Fibroblast of lung (primary cell): ENCODE data around the gene FCGR3B. TPM values are rescaled to one million over a fixed set of nuclear protein-coding genes. Genes with fewer than 3 reads are reported as not detected.
"Not testable (repeated sequence)": the region's sequence is repeated elsewhere in the genome, so short reads cannot be mapped to it uniquely, and the experiment has no call there.

Source experiments
- DNase-seq, 2 donors: peaks; one replicate each; pipeline versions ENCODE4 v3.0.0 to v3.0.0-alpha.2; 2010; ENCODE audit warnings: low read depth in 2 of 2
- H2AFZ ChIP-seq: 2 replicates; pipeline ENCODE4 v1.5.1; 2012; ENCODE audit warnings: low read length, control low read depth, inconsistent platforms
- H3K27ac ChIP-seq: 2 replicates; pipeline ENCODE4 v1.5.1; 2011; ENCODE audit warnings: low read length, control low read depth; ENCODE audit not compliant: insufficient read depth
- H3K27me3 ChIP-seq: 2 replicates; pipeline ENCODE4 v1.5.1; 2011; ENCODE audit warnings: mild to moderate bottlenecking, low read length; ENCODE audit not compliant: control insufficient read depth, insufficient read depth
- H3K36me3 ChIP-seq: 2 replicates; pipeline ENCODE4 v1.5.1; 2011; ENCODE audit warnings: low read length; ENCODE audit not compliant: control insufficient read depth, insufficient read depth
- H3K4me1 ChIP-seq: 2 replicates; pipeline ENCODE4 v1.5.1; 2011; ENCODE audit warnings: low read length; ENCODE audit not compliant: control insufficient read depth, insufficient read depth; ENCODE audit errors: extremely low read depth
- H3K4me2 ChIP-seq: 2 replicates; pipeline ENCODE4 v1.5.1; 2011; ENCODE audit warnings: low read length, control low read depth; ENCODE audit not compliant: insufficient read depth; ENCODE audit errors: extremely low read depth
- H3K4me3 ChIP-seq, 4 experiments: fragments of 200-600 bp in 1 of 4; sonication (generic) in 1 of 4; replicated peaks in 1 of 4; 2 replicates each; pipeline ENCODE4 v1.5.1; 2011 to 2016; ENCODE audit warnings: low read length in 4 of 4, low read depth in 3 of 4, mild to moderate bottlenecking in 3 of 4, control low read depth in 2 of 4, inconsistent platforms in 1 of 4, mixed read lengths in 1 of 4; ENCODE audit not compliant: insufficient read depth in 1 of 4; ENCODE audit errors: control extremely low read depth in 1 of 4
- H3K79me2 ChIP-seq: 2 replicates; pipeline ENCODE4 v1.5.1; 2012; ENCODE audit warnings: mild to moderate bottlenecking, low read length, inconsistent platforms; ENCODE audit not compliant: control insufficient read depth, insufficient read depth
- H3K9ac ChIP-seq: 2 replicates; pipeline ENCODE4 v1.5.1; 2011; ENCODE audit warnings: mild to moderate bottlenecking, low read length, control low read depth; ENCODE audit not compliant: insufficient read depth
- H3K9me3 ChIP-seq: 2 replicates; pipeline ENCODE4 v1.5.1; 2012; ENCODE audit warnings: low read depth, low read length; ENCODE audit not compliant: control insufficient read depth, insufficient read depth
- H4K20me1 ChIP-seq: 2 replicates; pipeline ENCODE4 v1.5.1; 2011; ENCODE audit warnings: low read length; ENCODE audit not compliant: control insufficient read depth, insufficient read depth; ENCODE audit errors: extremely low read depth
- polyA plus RNA-seq, 2 donors: library from polyadenylated mRNA; depleted of rRNA in 1 of 2; stranded (reverse) in 1 of 2; unstranded in 1 of 2; fragments of >200 nt; gene quantifications; 2 replicates each; pipeline ENCODE4 v1.2.1, GENCODE V29; 2011 to 2012; ENCODE audit warnings: missing spikeins in 1 of 2
- total RNA-seq: library from RNA; depleted of rRNA; stranded (reverse); fragments of >200 nt; gene quantifications from 2 replicates; pipeline ENCODE4 v1.2.1, GENCODE V29; 2014

FCGR3B gene
- total and polyA plus RNA-seq, 2 donors (not counting 1 experiment from before 2014, with no cell fraction given): not detected

DNA sequence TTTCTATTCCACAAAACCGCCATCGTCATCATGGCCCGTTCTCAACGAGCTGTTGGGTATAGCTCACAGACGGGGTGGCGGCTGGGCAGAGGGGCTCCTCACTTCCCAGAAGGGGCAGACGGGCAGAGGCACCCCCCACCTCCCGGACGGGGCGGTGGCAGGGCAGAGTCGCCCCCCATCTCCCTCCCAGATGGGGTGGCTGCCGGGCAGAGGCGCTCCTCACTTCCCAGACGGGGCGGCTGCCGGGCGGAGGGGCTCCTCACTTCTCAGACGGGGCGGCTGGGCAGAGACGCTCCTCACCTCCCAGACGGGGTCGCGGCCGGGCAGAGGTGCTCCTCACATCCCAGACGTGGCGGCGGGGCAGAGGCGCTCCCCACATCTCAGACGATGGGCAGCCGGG, 14.6 kb downstream of the FCGR3B start:
- DNase-seq, H2AFZ ChIP-seq, H3K9ac ChIP-seq, H3K27me3 ChIP-seq, H3K4me2 ChIP-seq, H3K36me3 ChIP-seq, H4K20me1 ChIP-seq, H3K9me3 ChIP-seq, H3K79me2 ChIP-seq, H3K4me1 ChIP-seq, H3K4me3 ChIP-seq, H3K27ac ChIP-seq: not testable (repeated sequence)

DNA sequence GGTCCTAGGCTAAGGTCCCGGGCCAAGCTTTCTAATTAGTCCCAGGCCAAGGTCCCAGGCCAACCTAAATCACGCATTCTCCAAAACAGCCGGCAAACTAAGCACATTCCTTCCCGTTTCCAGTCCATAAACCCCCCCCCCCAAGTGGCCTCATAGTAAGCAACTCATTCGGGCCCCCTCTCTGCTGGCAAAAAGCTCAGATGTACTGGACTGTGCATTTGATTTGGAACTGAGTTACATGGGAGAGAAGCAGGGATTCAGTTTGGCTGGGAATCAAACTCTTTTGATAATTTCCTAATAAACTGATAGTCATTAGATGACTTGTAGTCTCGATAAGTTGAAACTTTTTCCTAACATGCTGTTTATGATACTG, 17.8 kb downstream of the FCGR3B start:
- H3K4me2 ChIP-seq: peak overlapping the region; percentile 59

DNA sequence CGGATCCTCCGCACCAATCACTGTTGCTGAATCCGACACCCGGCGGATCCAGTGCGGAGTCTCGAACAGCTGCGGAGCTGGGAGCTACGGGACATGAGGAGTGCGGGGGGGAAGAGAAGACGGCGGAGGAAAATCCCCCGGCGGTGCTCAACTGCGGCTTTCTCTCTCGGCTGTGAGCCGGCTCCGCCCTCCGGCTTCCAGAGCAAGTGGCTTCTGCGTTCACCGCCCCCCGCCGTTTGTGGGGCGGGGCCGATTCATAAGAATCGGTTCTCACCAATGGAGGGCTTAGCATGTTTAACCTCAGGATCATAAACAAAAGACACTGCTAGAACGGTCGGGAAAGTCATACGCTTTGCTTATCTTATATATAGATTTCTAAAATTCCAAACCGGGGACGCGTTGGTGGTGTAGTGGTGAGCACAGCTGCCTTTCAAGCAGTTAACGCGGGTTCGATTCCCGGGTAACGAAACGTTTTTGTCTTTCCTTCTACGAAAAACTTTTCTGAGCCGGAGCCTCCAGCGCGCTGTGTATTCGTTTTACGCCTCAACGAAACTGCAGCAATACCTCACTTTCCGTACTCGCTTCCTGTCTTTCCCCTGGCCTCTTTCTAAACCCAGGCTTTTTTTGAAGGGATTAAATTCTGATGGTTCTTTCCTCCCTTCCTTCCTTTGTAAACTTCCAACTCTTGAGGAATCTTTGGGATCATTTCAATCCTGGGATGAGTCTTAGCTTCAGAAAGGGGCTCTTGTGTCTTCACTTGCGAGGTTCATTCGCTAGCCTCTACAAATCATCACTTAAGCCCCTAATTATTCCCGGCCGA, 18.4 kb downstream of the FCGR3B start:
- H3K9ac ChIP-seq, H3K27me3 ChIP-seq, H3K4me1 ChIP-seq, H3K36me3 ChIP-seq, H3K9me3 ChIP-seq, H2AFZ ChIP-seq, H4K20me1 ChIP-seq, H3K79me2 ChIP-seq: not testable (repeated sequence)
- H3K4me2 ChIP-seq: peak overlapping the region; percentile 71
- H3K4me3 ChIP-seq: peak overlapping the region; percentile 54 to 64 (median 62)
- H3K27ac ChIP-seq: peak overlapping the region; percentile 59
- DNase-seq: peak; percentile 97 to 99

More for the DNA sequence above, 17.8 kb downstream of the FCGR3B start:
- H3K9me3 ChIP-seq, H3K9ac ChIP-seq, H3K36me3 ChIP-seq, H4K20me1 ChIP-seq, H3K79me2 ChIP-seq, H3K4me1 ChIP-seq, H3K27me3 ChIP-seq, H2AFZ ChIP-seq: not testable (repeated sequence)
- peak; percentile 24 to 41 for DNase-seq
- peak overlapping the region in 2 of 4 experiments; percentile 63 to 64 for H3K4me3 ChIP-seq
- peak overlapping the region; percentile 59 for H3K27ac ChIP-seq

DNA sequence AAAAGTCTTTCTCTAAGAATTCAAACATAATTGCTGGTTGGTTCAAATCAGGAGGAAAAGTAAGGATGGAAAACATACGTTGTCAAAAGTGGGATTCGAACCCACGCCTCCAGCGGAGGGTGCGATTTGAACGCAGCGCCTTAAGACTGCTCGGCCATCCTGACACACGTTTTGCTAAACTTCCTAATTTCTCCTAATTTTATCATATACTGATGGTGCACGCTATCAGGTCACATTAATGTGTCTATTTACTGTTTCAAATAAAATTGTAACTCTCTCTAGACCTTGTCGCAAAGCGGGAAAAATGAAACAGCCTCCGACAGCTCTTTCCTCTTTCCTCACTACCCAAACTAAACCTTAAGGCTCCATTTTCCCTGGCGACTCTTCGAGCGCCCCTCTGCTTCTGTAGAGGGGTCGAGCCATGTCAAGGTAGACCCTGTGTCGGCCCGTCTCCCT, 19.1 kb downstream of the FCGR3B start:
- peak overlapping the region; percentile 74 for H2AFZ ChIP-seq
- not testable (repeated sequence) for H3K36me3 ChIP-seq, H3K9me3 ChIP-seq, H3K79me2 ChIP-seq, H4K20me1 ChIP-seq, H3K4me1 ChIP-seq, H3K27me3 ChIP-seq
- peak; percentile 42 to 64 for DNase-seq
- H3K27ac ChIP-seq: peak overlapping the region; percentile 16
- peak overlapping the region; percentile 13 for H3K9ac ChIP-seq
- peak overlapping the region; percentile 54 to 64 (median 62) for H3K4me3 ChIP-seq
- H3K4me2 ChIP-seq: peak overlapping the region; percentile 40

DNA sequence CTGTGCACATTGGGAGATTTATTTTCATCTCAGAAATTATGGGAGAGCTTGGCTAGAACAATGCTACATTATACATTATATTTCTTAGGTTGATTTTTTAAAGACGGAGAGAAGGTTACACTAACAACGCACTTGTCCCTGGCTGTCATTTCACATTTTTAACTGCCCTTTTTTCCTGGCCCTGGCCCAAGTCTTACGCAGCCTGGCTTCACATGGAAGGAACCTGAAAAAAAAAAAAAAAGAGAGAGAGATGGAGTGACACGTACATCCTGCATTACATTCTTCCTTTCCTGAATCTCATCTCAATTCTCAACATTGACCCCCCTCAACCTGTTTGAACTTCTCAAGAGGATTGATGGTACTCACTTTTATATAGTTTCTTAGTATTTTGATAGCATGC, 20.8 kb downstream of the FCGR3B start:
- DNase-seq, H3K27me3 ChIP-seq, H2AFZ ChIP-seq, H3K4me3 ChIP-seq, H3K4me1 ChIP-seq, H3K4me2 ChIP-seq, H3K9me3 ChIP-seq, H3K79me2 ChIP-seq, H3K27ac ChIP-seq, H4K20me1 ChIP-seq, H3K9ac ChIP-seq, H3K36me3 ChIP-seq: not testable (repeated sequence)

GRCh38 chr1:161606541-161607336, 24.2 kb downstream of the FCGR3B start:
- not testable (repeated sequence) for H3K9me3 ChIP-seq, H3K9ac ChIP-seq, H3K27me3 ChIP-seq, H3K4me3 ChIP-seq, H3K79me2 ChIP-seq, H3K36me3 ChIP-seq, H3K27ac ChIP-seq, H3K4me1 ChIP-seq, DNase-seq, H2AFZ ChIP-seq, H3K4me2 ChIP-seq, H4K20me1 ChIP-seq
